ENCODE results near the gene LYRM9.
"Not testable (repeated sequence)": the region's sequence is repeated elsewhere in the genome, so short reads cannot be mapped to it uniquely, and the experiment has no call there.

The LYRM9 gene

GRCh38 chr17:27848931-27849330, 44.2 kb downstream of the LYRM9 start:
- H3K27me3 ChIP-seq (ENCODE audit: insufficient read depth, low read length): no peaks in the 10 kb centered on the region
- H3K18ac ChIP-seq (ENCODE audit: low read length): no peak overlapping the region
- no peak overlapping the region for H3K9ac ChIP-seq (ENCODE audit: low read length)
- no peak overlapping the region for H4K91ac ChIP-seq (ENCODE audit: low read depth, low read length)
- DNase-seq: no peak
- no peaks in the 10 kb centered on the region for H3K4me1 ChIP-seq (ENCODE audit: control insufficient read depth in 1 of 2, insufficient read depth in 2 of 2, low read length in 2 of 2)
- no CpG with 5 or more reads among the region's 3 CpGs for WGBS (ENCODE audit: extremely low coverage, insufficient coverage, insufficient read length)
- no peak overlapping the region for H3K14ac ChIP-seq (ENCODE audit: low read length)
- no peak overlapping the region for H2BK120ac ChIP-seq (ENCODE audit: insufficient read depth, low read length, poor library complexity)
- H3K27ac ChIP-seq (ENCODE audit: low read depth, low read length): no peak overlapping the region
- H2BK12ac ChIP-seq (ENCODE audit: low read length): no peak overlapping the region
- no peak overlapping the region for H3K4ac ChIP-seq (ENCODE audit: low read depth, low read length)
- H2AFZ ChIP-seq (ENCODE audit: insufficient read depth, low read length, poor library complexity): no peak overlapping the region
- no peak overlapping the region for H4K12ac ChIP-seq (ENCODE audit: low read depth, low read length)
- no peak overlapping the region for H4K8ac ChIP-seq (ENCODE audit: low read depth, low read length)
- no peak overlapping the region for H2AK5ac ChIP-seq (ENCODE audit: low read length)
- H3K79me1 ChIP-seq (ENCODE audit: low read length): no peaks in the 10 kb centered on the region
- H3K36me3 ChIP-seq (ENCODE audit: control insufficient read depth in 1 of 2, insufficient read depth in 2 of 2, low read length in 2 of 2): no peaks in the 10 kb centered on the region
- H3K9me3 ChIP-seq (ENCODE audit: insufficient read depth, low read depth, low read length): no peaks in the 10 kb centered on the region
- peak overlapping the region; percentile 9 for H3K23ac ChIP-seq (ENCODE audit: low read length)
- H3K4me2 ChIP-seq (ENCODE audit: low read length): no peak overlapping the region
- H3K79me2 ChIP-seq (ENCODE audit: control insufficient read depth, insufficient read depth, low read length, poor library complexity): no peaks in the 10 kb centered on the region
- H2BK5ac ChIP-seq (ENCODE audit: low read depth, low read length, poor library complexity): no peak overlapping the region
- no peak overlapping the region for H3K4me3 ChIP-seq (ENCODE audit: low read depth, low read length)

GRCh38 chr17:27846808-27847307, 46.3 kb downstream of the LYRM9 start:
- H3K36me3 ChIP-seq (ENCODE audit: control insufficient read depth in 1 of 2, insufficient read depth in 2 of 2, low read length in 2 of 2); H3K4me3 ChIP-seq (ENCODE audit: low read depth, low read length); H3K14ac ChIP-seq (ENCODE audit: low read length): not testable (repeated sequence)

GRCh38 chr17:27846042-27846655, 47.0 kb downstream of the LYRM9 start:
- no peak overlapping the region for H3K14ac ChIP-seq (ENCODE audit: low read length)
- no peak overlapping the region for H4K8ac ChIP-seq (ENCODE audit: low read depth, low read length)
- no peak for DNase-seq
- no peak overlapping the region for H3K4ac ChIP-seq (ENCODE audit: low read depth, low read length)
- no peak overlapping the region for H2BK5ac ChIP-seq (ENCODE audit: low read depth, low read length, poor library complexity)
- H3K9me3 ChIP-seq (ENCODE audit: insufficient read depth, low read depth, low read length): no peaks in the 10 kb centered on the region
- WGBS (ENCODE audit: extremely low coverage, insufficient coverage, insufficient read length): no CpG with 5 or more reads among the region's 23 CpGs
- H2AK5ac ChIP-seq (ENCODE audit: low read length): no peak overlapping the region
- H2BK120ac ChIP-seq (ENCODE audit: insufficient read depth, low read length, poor library complexity): no peak overlapping the region
- H3K79me1 ChIP-seq (ENCODE audit: low read length): no peaks in the 10 kb centered on the region
- H4K12ac ChIP-seq (ENCODE audit: low read depth, low read length): no peak overlapping the region
- H3K4me1 ChIP-seq (ENCODE audit: control insufficient read depth in 1 of 2, insufficient read depth in 2 of 2, low read length in 2 of 2): no peaks in the 10 kb centered on the region
- no peaks in the 10 kb centered on the region for H3K27me3 ChIP-seq (ENCODE audit: insufficient read depth, low read length)
- H3K4me2 ChIP-seq (ENCODE audit: low read length): no peak overlapping the region
- no peak overlapping the region for H3K27ac ChIP-seq (ENCODE audit: low read depth, low read length)
- H3K4me3 ChIP-seq (ENCODE audit: low read depth, low read length): no peak overlapping the region
- H3K23ac ChIP-seq (ENCODE audit: low read length): no peak overlapping the region
- H3K9ac ChIP-seq (ENCODE audit: low read length): no peak overlapping the region
- no peak overlapping the region for H2AFZ ChIP-seq (ENCODE audit: insufficient read depth, low read length, poor library complexity)
- no peaks in the 10 kb centered on the region for H3K79me2 ChIP-seq (ENCODE audit: control insufficient read depth, insufficient read depth, low read length, poor library complexity)
- H2BK12ac ChIP-seq (ENCODE audit: low read length): no peak overlapping the region
- no peaks in the 10 kb centered on the region for H3K36me3 ChIP-seq (ENCODE audit: control insufficient read depth in 1 of 2, insufficient read depth in 2 of 2, low read length in 2 of 2)
- no peak overlapping the region for H3K18ac ChIP-seq (ENCODE audit: low read length)
- no peak overlapping the region for H4K91ac ChIP-seq (ENCODE audit: low read depth, low read length)

More at GRCh38 chr17:27846808-27847307, 46.3 kb downstream of the LYRM9 start:
- H2AFZ ChIP-seq (ENCODE audit: insufficient read depth, low read length, poor library complexity); H4K8ac ChIP-seq (ENCODE audit: low read depth, low read length); H4K12ac ChIP-seq (ENCODE audit: low read depth, low read length); DNase-seq; H2BK120ac ChIP-seq (ENCODE audit: insufficient read depth, low read length, poor library complexity); H3K27me3 ChIP-seq (ENCODE audit: insufficient read depth, low read length); H3K4me1 ChIP-seq (ENCODE audit: control insufficient read depth in 1 of 2, insufficient read depth in 2 of 2, low read length in 2 of 2); H2BK5ac ChIP-seq (ENCODE audit: low read depth, low read length, poor library complexity); H3K9ac ChIP-seq (ENCODE audit: low read length); H3K18ac ChIP-seq (ENCODE audit: low read length); H3K79me2 ChIP-seq (ENCODE audit: control insufficient read depth, insufficient read depth, low read length, poor library complexity); H3K4me2 ChIP-seq (ENCODE audit: low read length); H2AK5ac ChIP-seq (ENCODE audit: low read length); H3K9me3 ChIP-seq (ENCODE audit: insufficient read depth, low read depth, low read length); H3K4ac ChIP-seq (ENCODE audit: low read depth, low read length); H3K27ac ChIP-seq (ENCODE audit: low read depth, low read length); H3K23ac ChIP-seq (ENCODE audit: low read length); H3K79me1 ChIP-seq (ENCODE audit: low read length); H4K91ac ChIP-seq (ENCODE audit: low read depth, low read length); H2BK12ac ChIP-seq (ENCODE audit: low read length): not testable (repeated sequence)
- no CpG with 5 or more reads among the region's 11 CpGs for WGBS (ENCODE audit: extremely low coverage, insufficient coverage, insufficient read length)

GRCh38 chr17:27845264-27846041, 47.7 kb downstream of the LYRM9 start:
- no peak overlapping the region for H3K14ac ChIP-seq (ENCODE audit: low read length)
- H3K4me3 ChIP-seq (ENCODE audit: low read depth, low read length): no peak overlapping the region
- H4K12ac ChIP-seq (ENCODE audit: low read depth, low read length): no peak overlapping the region
- no peak overlapping the region for H3K18ac ChIP-seq (ENCODE audit: low read length)
- no peaks in the 10 kb centered on the region for H3K27me3 ChIP-seq (ENCODE audit: insufficient read depth, low read length)
- H3K4ac ChIP-seq (ENCODE audit: low read depth, low read length): no peak overlapping the region
- no peak overlapping the region for H4K91ac ChIP-seq (ENCODE audit: low read depth, low read length)
- no peak overlapping the region for H3K4me2 ChIP-seq (ENCODE audit: low read length)
- no peak overlapping the region for H2BK12ac ChIP-seq (ENCODE audit: low read length)
- H2AFZ ChIP-seq (ENCODE audit: insufficient read depth, low read length, poor library complexity): no peak overlapping the region
- no peak overlapping the region for H2BK5ac ChIP-seq (ENCODE audit: low read depth, low read length, poor library complexity)
- H2AK5ac ChIP-seq (ENCODE audit: low read length): no peak overlapping the region
- no peak overlapping the region for H3K9ac ChIP-seq (ENCODE audit: low read length)
- H3K79me2 ChIP-seq (ENCODE audit: control insufficient read depth, insufficient read depth, low read length, poor library complexity): no peaks in the 10 kb centered on the region
- no peak overlapping the region for H4K8ac ChIP-seq (ENCODE audit: low read depth, low read length)
- no peaks in the 10 kb centered on the region for H3K4me1 ChIP-seq (ENCODE audit: control insufficient read depth in 1 of 2, insufficient read depth in 2 of 2, low read length in 2 of 2)
- no peak overlapping the region for H3K23ac ChIP-seq (ENCODE audit: low read length)
- WGBS (ENCODE audit: extremely low coverage, insufficient coverage, insufficient read length): no CpG with 5 or more reads among the region's 13 CpGs
- H3K9me3 ChIP-seq (ENCODE audit: insufficient read depth, low read depth, low read length): no peaks in the 10 kb centered on the region
- no peaks in the 10 kb centered on the region for H3K36me3 ChIP-seq (ENCODE audit: control insufficient read depth in 1 of 2, insufficient read depth in 2 of 2, low read length in 2 of 2)
- no peak overlapping the region for H2BK120ac ChIP-seq (ENCODE audit: insufficient read depth, low read length, poor library complexity)
- no peak overlapping the region for H3K27ac ChIP-seq (ENCODE audit: low read depth, low read length)
- DNase-seq: no peak
- H3K79me1 ChIP-seq (ENCODE audit: low read length): no peaks in the 10 kb centered on the region
